Karpas-422 (cell line): ENCODE data around the gene S100A10. TPM values are rescaled to one million over a fixed set of nuclear protein-coding genes. Genes with fewer than 3 reads are reported as not detected.

Source experiments
- DNase-seq: peaks from one replicate; pipeline ENCODE4 v3.0.0-alpha.2; 2015
- H2AFZ ChIP-seq: fragments of 200-600 bp; sonication (generic); 2 replicates; pipeline ENCODE4 v1.6.1; 2014; ENCODE audit warnings: antibody characterized with exemption, low read length, mixed read lengths
- H3K27ac ChIP-seq: fragments of 200-600 bp; sonication (generic); 2 replicates; pipeline ENCODE4 v1.5.1; 2014; ENCODE audit warnings: mild to moderate bottlenecking, low read length, moderate library complexity
- H3K27me3 ChIP-seq: fragments of 200-600 bp; sonication (generic); 2 replicates; pipeline ENCODE4 v1.6.1; 2014; ENCODE audit warnings: low read length, mixed read lengths
- H3K36me3 ChIP-seq: fragments of 200-600 bp; sonication (generic); 2 replicates; pipeline ENCODE4 v1.6.1; 2014; ENCODE audit warnings: low read length, mixed read lengths; ENCODE audit not compliant: insufficient read depth
- H3K4me1 ChIP-seq: fragments of 200-600 bp; sonication (generic); 2 replicates; pipeline ENCODE4 v1.6.1; 2014; ENCODE audit warnings: mild to moderate bottlenecking, low read length, mixed read lengths
- H3K4me2 ChIP-seq: fragments of 200-600 bp; sonication (generic); 2 replicates; pipeline ENCODE4 v1.6.1; 2014; ENCODE audit warnings: low read length, low read depth, mild to moderate bottlenecking; ENCODE audit not compliant: poor library complexity, severe bottlenecking
- H3K4me3 ChIP-seq: fragments of 200-600 bp; sonication (generic); 2 replicates; pipeline ENCODE4 v1.5.1; 2014; ENCODE audit warnings: mild to moderate bottlenecking, antibody characterized with exemption, low read length, mixed read lengths
- H3K79me2 ChIP-seq: fragments of 200-600 bp; sonication (generic); 2 replicates; pipeline ENCODE4 v1.6.1; 2014; ENCODE audit warnings: mild to moderate bottlenecking, low read length, mixed read lengths
- H3K9ac ChIP-seq: fragments of 200-600 bp; sonication (generic); 2 replicates; pipeline ENCODE4 v1.6.0; 2014; ENCODE audit warnings: low read length
- H3K9me2 ChIP-seq: fragments of 200-600 bp; sonication (generic), shearing (Covaris generic); replicated peaks from 2 replicates; pipeline ENCODE4 v1.6.0; 2014; ENCODE audit warnings: mild to moderate bottlenecking, low read length, moderate library complexity; ENCODE audit not compliant: insufficient read depth
- H3K9me3 ChIP-seq: fragments of 300-700, 200-600 bp; sonication (generic); 2 replicates; pipeline ENCODE4 v1.6.1; 2014; ENCODE audit warnings: low read length, mixed read lengths
- H4K20me1 ChIP-seq: fragments of 200-600 bp; sonication (generic); 2 replicates; pipeline ENCODE4 v1.6.1; 2014; ENCODE audit warnings: mild to moderate bottlenecking, antibody characterized with exemption, low read length, low read depth; ENCODE audit not compliant: insufficient read depth
- total RNA-seq: library from RNA; depleted of rRNA; stranded (reverse); fragments of >200 nt; shearing (Covaris generic); gene quantifications from 2 replicates; pipeline ENCODE4 v1.2.3, GENCODE V29; 2014; ENCODE audit warnings: low replicate concordance

Gene S100A10
- total RNA-seq, 1 experiment from 2014 or later = 0.56 TPM

DNA sequence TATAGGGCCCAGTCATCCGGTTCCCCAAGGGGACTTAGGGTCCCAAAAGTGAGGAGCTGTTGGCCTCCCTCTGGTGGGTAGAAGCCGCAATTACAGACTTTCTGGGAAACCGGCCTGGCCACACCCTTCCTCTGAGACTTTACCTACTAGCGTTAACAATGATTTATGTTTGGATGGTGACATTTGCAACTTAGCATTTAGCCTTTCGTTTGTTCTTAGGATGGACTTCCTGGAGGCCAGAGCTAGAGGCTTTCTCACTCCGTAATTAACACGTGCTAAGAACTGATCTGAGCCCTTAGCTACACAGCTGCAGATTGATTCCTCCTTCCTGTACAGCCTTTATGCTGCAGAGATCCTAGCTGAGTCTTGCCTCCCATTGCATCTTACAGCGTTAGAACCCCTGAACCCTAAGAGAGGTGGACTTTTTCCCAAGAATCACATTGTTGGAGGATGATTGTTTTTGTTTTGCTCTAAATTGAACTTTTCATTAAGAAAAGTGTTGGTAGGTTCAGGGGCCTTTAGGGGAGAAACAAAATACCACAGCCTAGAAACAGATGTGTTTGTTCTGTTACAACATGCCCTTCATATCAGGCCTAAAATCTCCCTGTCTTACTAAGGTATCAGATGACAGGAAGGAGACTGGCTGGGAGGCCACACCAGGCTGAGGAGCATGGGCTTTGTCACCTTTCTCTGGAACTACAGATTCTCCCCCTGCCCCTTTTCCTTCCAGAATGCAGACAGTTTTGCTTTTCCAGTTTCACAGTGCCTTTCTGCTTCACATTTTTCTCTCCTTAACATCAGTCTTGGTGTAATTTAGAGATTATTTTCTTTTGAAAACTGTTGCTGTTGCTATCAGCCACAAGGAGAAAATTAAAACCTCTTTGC is 41.2 kb upstream of the S100A10 start:
- DNase-seq = peak; percentile 89
- H3K9me2 ChIP-seq = 0 out of 2 replicates have a peak, but pooled peaks cover 5% of the 10 kb centered on the region
- peak overlapping the region; percentile 76 for H3K4me3 ChIP-seq
- peaks cover 14% of the 10 kb centered on the region for H3K36me3 ChIP-seq
- H2AFZ ChIP-seq = peak overlapping the region; percentile 50
- peaks cover 6% of the 10 kb centered on the region; the same call in 1 of the 2 replicates for H3K79me2 ChIP-seq
- H4K20me1 ChIP-seq = no peaks in the 10 kb centered on the region
- H3K9ac ChIP-seq = peak overlapping the region; percentile 85
- peak overlapping the region; percentile 96 for H3K4me2 ChIP-seq
- H3K27ac ChIP-seq = peak overlapping the region; percentile 90
- H3K9me3 ChIP-seq = no peaks in the 10 kb centered on the region
- peaks cover 55% of the 10 kb centered on the region for H3K4me1 ChIP-seq
- no peaks in the 10 kb centered on the region for H3K27me3 ChIP-seq

DNA sequence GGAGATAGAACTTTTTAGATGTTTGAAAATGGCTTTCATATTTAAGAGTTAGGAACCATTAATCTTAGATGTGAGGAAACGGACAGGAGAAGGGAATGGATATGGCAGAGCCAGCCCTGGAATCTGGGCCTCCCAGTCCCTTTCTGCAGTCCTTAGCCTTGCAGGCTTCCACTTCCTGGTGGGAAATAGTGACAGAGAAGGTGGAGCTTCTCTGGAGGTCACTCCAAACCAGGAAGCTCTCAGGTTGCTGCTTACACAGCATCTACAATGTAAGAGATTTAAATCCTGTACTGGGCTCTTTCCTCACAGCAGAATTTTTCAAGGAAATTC is 40.6 kb upstream of the S100A10 start:
- Histone ChIP-seq H3K4me3 (peak overlapping the region; percentile 76; the same call in 1 of the 2 replicates), H2AFZ (0 out of 2 replicates have a peak overlapping the region, but pooled peaks have one; percentile 13), H3K79me2 (peaks cover 6% of the 10 kb centered on the region; the same call in 1 of the 2 replicates)

DNA sequence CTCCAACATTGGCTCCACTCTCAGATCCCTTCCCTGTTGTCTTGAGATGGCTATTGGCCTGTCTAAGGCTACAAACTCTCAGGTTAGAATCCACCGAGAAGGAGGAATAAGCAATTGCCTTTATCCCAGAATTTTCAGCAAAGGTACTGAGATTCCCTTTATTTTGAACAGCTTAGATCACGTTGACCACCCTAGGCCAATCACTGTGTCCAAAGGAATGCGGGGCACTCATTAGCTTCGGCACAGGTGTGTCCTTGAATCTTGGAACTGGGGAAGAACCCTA is 36.2 kb upstream of the S100A10 start:
- Histone ChIP-seq H3K27ac (no peak overlapping the region), H3K9ac (no peak overlapping the region), H3K9me3 (no peaks in the 10 kb centered on the region), H3K79me2 (no peaks in the 10 kb centered on the region), H3K9me2 (0 out of 2 replicates have a peak, but pooled peaks cover 5% of the 10 kb centered on the region), H3K4me2 (no peak overlapping the region), H2AFZ (no peak overlapping the region), H3K4me3 (no peak overlapping the region), H3K27me3 (no peaks in the 10 kb centered on the region), H3K36me3 (peaks cover 14% of the 10 kb centered on the region), H3K4me1 (peaks cover 17% of the 10 kb centered on the region), H4K20me1 (no peaks in the 10 kb centered on the region)
- no peak for DNase-seq

More for the DNA sequence above, 40.6 kb upstream of the S100A10 start:
- H3K4me2 ChIP-seq = peak overlapping the region; percentile 96
- H3K9me3 ChIP-seq = no peaks in the 10 kb centered on the region
- H3K27me3 ChIP-seq = no peaks in the 10 kb centered on the region
- H3K9ac ChIP-seq = peak overlapping the region; percentile 85
- peak overlapping the region; percentile 90 for H3K27ac ChIP-seq
- H3K4me1 ChIP-seq = peaks cover 49% of the 10 kb centered on the region
- H3K9me2 ChIP-seq = 0 out of 2 replicates have a peak, but pooled peaks cover 5% of the 10 kb centered on the region
- H4K20me1 ChIP-seq = no peaks in the 10 kb centered on the region
- peaks cover 14% of the 10 kb centered on the region for H3K36me3 ChIP-seq
- no peak for DNase-seq

DNA sequence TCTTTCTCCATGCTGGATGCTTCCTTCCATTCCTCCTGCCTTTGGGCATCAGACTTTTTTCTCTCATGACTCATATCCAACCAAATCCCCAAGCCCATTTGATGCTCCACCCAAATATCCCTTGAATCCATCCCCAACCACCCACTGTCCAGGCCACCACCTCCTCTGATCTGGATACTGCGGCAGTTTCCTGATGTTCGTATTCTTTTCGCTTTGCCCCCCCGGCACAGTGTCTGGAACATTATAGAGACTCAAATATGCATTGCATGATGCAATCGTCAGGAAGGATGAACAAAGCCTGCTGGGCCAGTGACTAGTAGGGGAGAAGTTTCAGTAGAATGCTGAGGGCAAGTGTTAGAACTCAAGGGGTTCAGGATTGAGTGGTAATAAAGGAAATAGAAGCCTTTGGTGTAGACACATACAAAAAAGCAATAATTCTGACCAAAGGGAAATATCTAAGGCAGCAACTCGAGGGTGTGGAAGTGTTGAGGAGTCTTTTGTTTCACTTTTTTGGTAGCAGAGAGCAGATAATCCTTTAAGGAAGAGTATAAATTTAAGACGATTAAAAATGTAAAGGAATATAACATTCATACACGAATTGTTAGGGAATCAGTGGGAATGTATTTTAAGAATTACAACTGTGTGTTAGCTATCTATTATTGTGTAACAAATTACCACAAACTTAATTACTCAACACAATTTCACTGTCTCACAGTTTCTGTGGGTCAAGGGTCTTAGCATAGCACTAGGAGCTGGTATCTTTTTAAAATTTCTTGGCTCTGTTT is 35.7 kb upstream of the S100A10 start:
- no peaks in the 10 kb centered on the region for H3K9me3 ChIP-seq
- H3K4me2 ChIP-seq = no peak overlapping the region
- no peaks in the 10 kb centered on the region for H4K20me1 ChIP-seq
- H3K4me3 ChIP-seq = no peak overlapping the region
- H3K36me3 ChIP-seq = peaks cover 14% of the 10 kb centered on the region
- no peak overlapping the region for H3K9ac ChIP-seq
- no peak for DNase-seq
- no peak overlapping the region for H3K27ac ChIP-seq
- H3K79me2 ChIP-seq = no peaks in the 10 kb centered on the region
- H3K27me3 ChIP-seq = no peaks in the 10 kb centered on the region
- no peak overlapping the region; the same call in 1 of the 2 replicates for H2AFZ ChIP-seq
- peaks cover 12% of the 10 kb centered on the region for H3K4me1 ChIP-seq
- 0 out of 2 replicates have a peak, but pooled peaks cover 5% of the 10 kb centered on the region for H3K9me2 ChIP-seq

DNA sequence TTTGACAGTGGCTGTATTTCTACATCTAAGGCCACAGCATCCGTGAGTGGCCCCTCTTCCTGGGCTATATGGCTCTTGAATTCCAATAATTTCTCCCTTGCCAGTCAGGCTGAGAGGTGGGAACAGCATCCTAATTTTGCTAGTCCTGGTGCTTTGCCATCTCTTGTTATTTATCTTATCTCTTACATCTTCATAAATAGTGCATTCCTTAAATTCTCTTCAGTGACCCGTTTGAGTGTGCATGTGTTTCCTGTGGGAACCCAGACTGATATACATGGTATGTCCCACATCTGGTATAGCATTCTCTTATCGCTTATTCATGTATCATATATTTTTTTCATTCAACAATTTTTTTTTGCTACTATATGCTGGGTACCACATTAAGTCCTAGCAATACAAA is 33.2 kb upstream of the S100A10 start:
- H3K27ac ChIP-seq = no peak overlapping the region
- no peak overlapping the region for H3K9ac ChIP-seq
- H3K9me2 ChIP-seq = no peaks in the 10 kb centered on the region
- H3K79me2 ChIP-seq = no peaks in the 10 kb centered on the region
- no peaks in the 10 kb centered on the region for H3K4me1 ChIP-seq
- H3K27me3 ChIP-seq = no peaks in the 10 kb centered on the region
- no peak overlapping the region for H3K4me3 ChIP-seq
- no peaks in the 10 kb centered on the region for H4K20me1 ChIP-seq
- H3K36me3 ChIP-seq = no peaks in the 10 kb centered on the region
- H2AFZ ChIP-seq = no peak overlapping the region
- H3K4me2 ChIP-seq = no peak overlapping the region
- DNase-seq = no peak
- no peaks in the 10 kb centered on the region for H3K9me3 ChIP-seq

DNA sequence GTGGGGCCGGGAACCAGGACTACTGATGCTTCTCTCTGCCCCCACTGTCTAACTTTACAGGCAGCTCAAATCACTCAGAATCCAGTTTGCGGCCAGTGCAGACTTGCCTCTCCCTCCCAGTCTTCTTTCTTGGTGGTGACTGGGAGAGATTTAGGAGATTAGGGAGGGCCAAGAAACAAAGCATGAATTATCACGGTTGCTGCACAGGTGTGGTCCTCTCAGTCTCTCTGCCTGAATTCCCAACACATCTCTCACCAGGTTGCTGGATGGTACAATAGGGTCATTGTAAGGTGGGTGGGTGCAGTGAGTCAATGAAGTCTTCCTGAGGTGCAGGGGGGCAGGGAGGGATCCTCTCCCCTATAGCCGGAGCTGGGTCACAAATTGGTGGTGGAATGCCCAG is 30.6 kb upstream of the S100A10 start:
- Histone ChIP-seq H3K4me3 (no peak overlapping the region), H3K9me3 (no peaks in the 10 kb centered on the region), H3K4me2 (no peak overlapping the region), H3K27ac (no peak overlapping the region), H2AFZ (no peak overlapping the region), H3K79me2 (no peaks in the 10 kb centered on the region), H3K4me1 (no peaks in the 10 kb centered on the region), H3K27me3 (no peaks in the 10 kb centered on the region), H4K20me1 (no peaks in the 10 kb centered on the region), H3K9me2 (no peaks in the 10 kb centered on the region), H3K9ac (no peak overlapping the region), H3K36me3 (no peaks in the 10 kb centered on the region)
- DNase-seq = no peak

DNA sequence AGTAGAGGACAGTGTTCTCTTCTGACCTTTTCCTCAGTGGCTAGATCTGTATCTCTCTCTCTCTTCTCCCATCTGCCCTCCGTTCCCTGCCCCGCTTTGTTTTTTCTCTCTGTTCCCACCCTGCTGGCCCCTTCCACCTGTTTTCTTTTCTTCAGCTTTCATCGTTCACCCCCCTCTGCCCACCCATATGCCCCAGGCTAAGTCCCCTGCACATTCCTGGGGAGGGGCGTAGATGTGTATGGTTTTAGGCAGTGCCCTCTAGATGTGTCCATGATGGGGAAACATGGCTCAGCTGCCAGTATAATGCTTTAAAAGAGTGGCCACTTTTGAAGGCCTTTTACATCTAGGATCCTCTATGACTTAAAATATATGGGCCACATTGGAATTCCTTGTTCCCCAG is 29.6 kb upstream of the S100A10 start:
- no peaks in the 10 kb centered on the region for H4K20me1 ChIP-seq
- no peaks in the 10 kb centered on the region for H3K36me3 ChIP-seq
- H3K27ac ChIP-seq = no peak overlapping the region
- no peak overlapping the region for H2AFZ ChIP-seq
- H3K9me3 ChIP-seq = no peaks in the 10 kb centered on the region
- no peak for DNase-seq
- H3K4me2 ChIP-seq = no peak overlapping the region
- H3K4me1 ChIP-seq = no peaks in the 10 kb centered on the region
- H3K9me2 ChIP-seq = no peaks in the 10 kb centered on the region
- H3K9ac ChIP-seq = no peak overlapping the region
- H3K79me2 ChIP-seq = no peaks in the 10 kb centered on the region
- no peak overlapping the region for H3K4me3 ChIP-seq
- no peaks in the 10 kb centered on the region for H3K27me3 ChIP-seq

DNA sequence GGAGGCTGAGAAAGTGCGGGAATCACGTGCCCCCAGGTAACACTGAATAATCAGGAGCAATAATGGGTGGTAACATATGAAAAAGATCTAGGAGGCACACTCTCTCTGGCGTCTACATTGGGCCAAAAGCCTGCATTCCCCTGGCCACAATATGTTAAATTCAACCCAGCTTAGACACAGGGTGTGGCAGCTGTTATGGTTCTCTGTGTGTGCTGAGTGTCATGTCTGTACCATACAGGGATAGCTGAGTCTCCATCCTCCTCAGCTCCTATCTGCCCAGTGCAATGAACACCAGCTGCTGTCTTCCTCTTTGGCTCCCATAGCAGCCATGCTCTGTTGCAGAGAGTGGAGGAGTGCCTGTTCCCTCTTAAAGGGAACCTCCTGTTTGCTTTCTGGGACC is 28.8 kb upstream of the S100A10 start:
- Histone ChIP-seq H3K9ac (no peak overlapping the region), H3K27ac (no peak overlapping the region), H3K4me1 (no peaks in the 10 kb centered on the region), H3K4me2 (no peak overlapping the region), H3K4me3 (no peak overlapping the region), H4K20me1 (no peaks in the 10 kb centered on the region), H3K79me2 (no peaks in the 10 kb centered on the region), H3K36me3 (no peaks in the 10 kb centered on the region), H3K9me2 (no peaks in the 10 kb centered on the region), H2AFZ (no peak overlapping the region), H3K27me3 (no peaks in the 10 kb centered on the region), H3K9me3 (no peaks in the 10 kb centered on the region)
- DNase-seq = no peak
